HG03135 (cell line): ENCODE results near the gene ZFPM1.

Experiments used
- ATAC-seq: cut with Tn5 transposase; IDR thresholded peaks from one replicate; pipeline ENCODE4 v1.9.1; 2021; ENCODE audit warnings: mild to moderate bottlenecking, moderate library complexity; ENCODE audit not compliant: unreplicated experiment

ZFPM1 gene

GRCh38 chr16:88536510-88536909 lies 83.4 kb downstream of the ZFPM1 start:
- ATAC-seq, result no peak

- ATAC-seq, result no peak
These were observed 84.1 kb downstream of the ZFPM1 start for GRCh38 chr16:88536971-88537751.

GRCh38 chr16:88537859-88538258 lies 84.8 kb downstream of the ZFPM1 start:
- no peak for ATAC-seq

- no peak for ATAC-seq
These were observed 85.4 kb downstream of the ZFPM1 start for GRCh38 chr16:88538366-88539060.

- no peak for ATAC-seq
These were observed 86.2 kb downstream of the ZFPM1 start for GRCh38 chr16:88539261-88539651.

- ATAC-seq, result no peak
These were observed 86.7 kb downstream of the ZFPM1 start for GRCh38 chr16:88539652-88540345.

GRCh38 chr16:88540346-88540977 lies 87.4 kb downstream of the ZFPM1 start:
- no peak for ATAC-seq

GRCh38 chr16:88541831-88542616 lies 88.9 kb downstream of the ZFPM1 start:
- no peak for ATAC-seq

- ATAC-seq, result no peak
These were observed 90.2 kb downstream of the ZFPM1 start for GRCh38 chr16:88543230-88543813.

- ATAC-seq, result no peak
These were observed 92.7 kb downstream of the ZFPM1 start for GRCh38 chr16:88545781-88546180.

GRCh38 chr16:88548131-88548874 lies 95.2 kb downstream of the ZFPM1 start:
- ATAC-seq, result no peak

- no peak for ATAC-seq
These were observed 95.9 kb downstream of the ZFPM1 start for GRCh38 chr16:88548985-88549384.

- ATAC-seq, result no peak
These were observed 96.7 kb downstream of the ZFPM1 start for GRCh38 chr16:88549671-88550245.

GRCh38 chr16:88550246-88550661 lies 97.2 kb downstream of the ZFPM1 start:
- ATAC-seq, result no peak

- no peak for ATAC-seq
These were observed 99.1 kb downstream of the ZFPM1 start for GRCh38 chr16:88552166-88552565.

GRCh38 chr16:88552815-88553214 lies 99.7 kb downstream of the ZFPM1 start:
- no peak for ATAC-seq

GRCh38 chr16:88553739-88554138 lies 100.7 kb downstream of the ZFPM1 start:
- no peak for ATAC-seq

- ATAC-seq, result no peak
These were observed 101.7 kb downstream of the ZFPM1 start for GRCh38 chr16:88554711-88555264.
